EH (cell line): ENCODE measurements around the gene FMNL1.

Experiments
- DNase-seq: peaks from one replicate; pipeline ENCODE4 v3.0.0-alpha.2; 2015; ENCODE audit warnings: low read depth

Gene FMNL1

GRCh38 chr17:45222289-45222995, 757 bp downstream of the FMNL1 start:
- DNase-seq, result no peak

- no peak for DNase-seq
Measured at GRCh38 chr17:45222996-45223538, 1.4 kb downstream of the FMNL1 start.

GRCh38 chr17:45223539-45224528, 2.1 kb downstream of the FMNL1 start:
- DNase-seq, result no peak

- no peak for DNase-seq
Measured at GRCh38 chr17:45224671-45225050, 3.0 kb downstream of the FMNL1 start.

GRCh38 chr17:45225051-45225700, 3.5 kb downstream of the FMNL1 start:
- DNase-seq, result no peak

- no peak for DNase-seq
Measured at GRCh38 chr17:45225964-45226530, 4.4 kb downstream of the FMNL1 start.

GRCh38 chr17:45226576-45226975, 4.9 kb downstream of the FMNL1 start:
- DNase-seq, result no peak

GRCh38 chr17:45227101-45227925, 5.6 kb downstream of the FMNL1 start:
- DNase-seq, result no peak

- DNase-seq, result no peak
Measured at GRCh38 chr17:45227926-45228762, 6.5 kb downstream of the FMNL1 start.

GRCh38 chr17:45228763-45229539, 7.3 kb downstream of the FMNL1 start:
- DNase-seq, result peak; percentile 90

GRCh38 chr17:45229681-45230409, 8.2 kb downstream of the FMNL1 start:
- DNase-seq, result no peak

- no peak for DNase-seq
Measured at GRCh38 chr17:45230410-45230786, 8.7 kb downstream of the FMNL1 start.

- DNase-seq, result peak; percentile 46
Measured at GRCh38 chr17:45230787-45231480, 9.2 kb downstream of the FMNL1 start.

- DNase-seq, result no peak
Measured at GRCh38 chr17:45231481-45232116, 9.9 kb downstream of the FMNL1 start.

GRCh38 chr17:45232514-45233422, 11.1 kb downstream of the FMNL1 start:
- DNase-seq, result no peak

GRCh38 chr17:45233423-45233924, 11.8 kb downstream of the FMNL1 start:
- no peak for DNase-seq
